ENCODE measurements around the gene NUFIP2.

DNA sequence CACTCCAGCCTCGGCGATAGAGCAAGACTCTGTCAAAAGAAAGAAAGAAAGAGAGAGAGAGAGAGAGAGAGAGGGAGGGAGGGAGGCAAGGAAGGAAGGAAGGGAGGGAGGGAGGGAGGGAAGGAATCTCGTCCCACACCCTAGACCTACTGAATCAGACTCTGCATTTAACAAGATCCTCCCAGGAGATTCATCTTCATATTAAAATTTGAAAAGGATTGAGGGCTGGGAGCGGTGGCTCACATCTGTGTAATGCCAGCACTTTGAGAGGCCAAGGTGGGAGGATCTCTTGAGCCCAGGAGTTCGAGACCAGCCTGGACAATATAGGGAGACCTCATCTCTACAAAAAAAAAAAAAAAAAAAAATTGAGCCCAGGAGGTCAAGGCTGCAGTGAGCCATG is 33.5 kb upstream of the NUFIP2 start:
- TF ChIP-seq, protein P1, sequence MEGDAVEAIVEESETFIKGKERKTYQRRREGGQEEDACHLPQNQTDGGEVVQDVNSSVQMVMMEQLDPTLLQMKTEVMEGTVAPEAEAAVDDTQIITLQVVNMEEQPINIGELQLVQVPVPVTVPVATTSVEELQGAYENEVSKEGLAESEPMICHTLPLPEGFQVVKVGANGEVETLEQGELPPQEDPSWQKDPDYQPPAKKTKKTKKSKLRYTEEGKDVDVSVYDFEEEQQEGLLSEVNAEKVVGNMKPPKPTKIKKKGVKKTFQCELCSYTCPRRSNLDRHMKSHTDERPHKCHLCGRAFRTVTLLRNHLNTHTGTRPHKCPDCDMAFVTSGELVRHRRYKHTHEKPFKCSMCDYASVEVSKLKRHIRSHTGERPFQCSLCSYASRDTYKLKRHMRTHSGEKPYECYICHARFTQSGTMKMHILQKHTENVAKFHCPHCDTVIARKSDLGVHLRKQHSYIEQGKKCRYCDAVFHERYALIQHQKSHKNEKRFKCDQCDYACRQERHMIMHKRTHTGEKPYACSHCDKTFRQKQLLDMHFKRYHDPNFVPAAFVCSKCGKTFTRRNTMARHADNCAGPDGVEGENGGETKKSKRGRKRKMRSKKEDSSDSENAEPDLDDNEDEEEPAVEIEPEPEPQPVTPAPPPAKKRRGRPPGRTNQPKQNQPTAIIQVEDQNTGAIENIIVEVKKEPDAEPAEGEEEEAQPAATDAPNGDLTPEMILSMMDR (IDR thresholded peaks at IDR 0.05), result no peak
- TF ChIP-seq POLR2A (IDR thresholded peaks at IDR 0.05), result no peak
